OCI-M2 (cell line): ENCODE results near the gene IQCN.

Experiments used
- DNase-seq: peaks from one replicate; lab custom pipeline; 2025; ENCODE audit not compliant: unreplicated experiment; lab: John Stamatoyannopoulos, UW

The IQCN gene

DNA sequence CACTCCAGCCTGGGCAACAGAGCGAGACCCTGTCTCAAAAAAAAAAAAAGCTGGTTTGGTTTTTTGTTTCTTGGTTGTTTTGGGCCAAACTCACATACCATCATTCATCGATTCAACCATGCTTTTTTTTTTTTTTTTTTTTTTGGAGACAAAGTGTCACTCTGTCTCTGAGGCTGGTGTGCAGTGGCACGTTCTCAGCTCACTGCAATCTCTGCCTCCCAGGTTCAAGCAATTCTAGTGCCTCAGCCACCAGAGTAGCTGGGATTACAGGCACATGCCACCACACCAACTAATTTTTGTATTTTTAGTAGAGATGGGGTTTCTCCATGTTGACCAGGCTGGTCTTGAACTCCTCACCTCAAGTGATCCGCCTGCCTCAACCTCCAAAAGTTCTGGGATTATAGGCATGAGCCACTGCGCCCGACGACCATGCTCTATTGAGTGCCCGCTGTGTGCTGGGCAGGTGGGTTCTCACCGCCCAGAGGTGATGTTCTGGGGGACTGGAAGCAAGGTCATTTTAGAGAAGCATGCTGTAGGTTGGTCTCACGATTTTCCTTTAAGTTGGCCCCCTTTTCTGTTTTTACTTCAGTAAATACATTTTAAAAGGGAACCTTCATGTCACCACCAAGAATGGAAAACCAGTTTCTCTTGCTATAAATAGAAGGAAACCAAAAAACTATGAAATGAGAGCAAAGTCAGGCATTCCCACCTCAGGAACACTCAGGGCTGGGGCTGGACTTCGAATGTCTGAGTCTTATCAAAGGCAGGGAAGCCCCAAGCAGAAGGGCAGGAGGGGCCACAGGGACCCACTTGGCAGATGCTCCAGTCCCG lies 15.4 kb upstream of the IQCN start:
- DNase-seq: no peak

DNA sequence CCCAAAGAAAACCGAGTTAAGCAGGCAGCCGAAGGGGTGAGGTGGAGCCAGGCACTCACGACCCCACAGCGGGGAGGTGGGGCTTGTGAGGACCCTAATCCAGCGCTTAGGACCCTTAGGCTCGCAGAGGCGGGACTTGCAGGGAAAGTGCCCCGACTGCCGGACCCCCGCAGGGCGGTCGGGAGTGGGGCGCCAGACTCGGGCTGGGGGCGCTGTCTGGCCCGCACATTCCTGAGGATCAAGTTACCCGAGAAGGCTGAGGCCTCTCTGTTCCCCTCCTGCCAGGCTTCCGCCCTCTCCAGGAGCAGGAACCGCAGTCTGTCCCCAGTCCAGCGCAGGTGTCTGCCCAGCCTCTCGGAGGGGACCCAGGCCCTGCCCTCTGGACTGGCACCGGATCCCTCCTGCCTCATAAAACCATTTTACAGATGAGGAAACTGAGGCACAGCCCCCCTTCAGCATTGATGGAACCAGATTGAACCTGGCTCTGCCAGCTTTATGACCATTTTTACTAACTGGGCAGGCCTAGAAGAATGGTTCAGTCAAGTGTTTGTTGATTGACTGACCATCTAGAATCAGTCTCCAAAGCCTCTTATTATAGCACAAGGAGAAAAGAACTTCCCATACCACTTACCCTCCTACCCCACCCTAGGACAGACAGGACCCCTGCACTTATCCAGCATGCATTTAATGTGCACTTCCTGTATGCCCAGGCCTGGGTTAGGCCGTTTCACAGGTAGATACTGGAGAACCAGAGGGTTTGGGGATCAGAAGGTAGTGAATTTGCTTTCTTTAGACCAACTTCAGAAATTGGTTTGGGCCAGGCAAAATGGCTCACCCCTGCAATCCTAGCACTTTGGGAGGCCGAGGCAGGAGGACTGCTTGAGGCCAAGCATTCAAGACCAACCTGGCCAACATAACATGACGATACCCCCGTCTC lies 13.9 kb upstream of the IQCN start:
- DNase-seq: no peak

DNA sequence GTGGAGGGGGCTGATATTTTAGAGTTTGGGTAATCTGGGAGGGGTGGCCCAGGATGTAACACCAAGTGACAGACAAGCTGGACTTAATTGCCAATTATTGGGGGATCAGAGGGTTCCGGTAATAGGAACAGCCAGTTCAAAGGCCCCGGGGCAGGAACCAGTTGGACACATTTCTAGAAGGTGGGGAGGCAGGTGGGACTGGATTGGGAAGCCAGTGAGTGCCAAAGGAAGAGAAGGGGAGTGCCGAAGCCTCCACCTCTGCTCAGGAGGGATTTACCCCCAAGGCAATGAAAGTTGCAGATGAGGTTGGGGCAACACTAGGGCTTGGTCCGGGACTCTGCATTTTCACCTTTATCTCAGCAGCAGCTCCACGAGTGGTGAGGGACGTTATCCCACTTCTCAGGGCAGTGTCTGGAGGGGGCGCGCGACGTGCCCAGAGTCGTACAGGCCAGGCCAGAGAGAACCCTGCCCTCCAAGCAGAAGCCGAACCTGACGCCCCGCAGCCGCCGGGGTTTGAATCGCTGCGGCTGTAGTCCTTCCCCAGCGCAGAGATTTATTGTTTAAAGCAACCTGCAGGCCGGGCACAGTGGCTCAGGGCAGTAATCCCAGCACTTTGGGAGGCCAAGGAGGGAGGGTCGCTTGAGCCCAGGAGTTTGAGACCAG lies 12.9 kb upstream of the IQCN start:
- DNase-seq: no peak

DNA sequence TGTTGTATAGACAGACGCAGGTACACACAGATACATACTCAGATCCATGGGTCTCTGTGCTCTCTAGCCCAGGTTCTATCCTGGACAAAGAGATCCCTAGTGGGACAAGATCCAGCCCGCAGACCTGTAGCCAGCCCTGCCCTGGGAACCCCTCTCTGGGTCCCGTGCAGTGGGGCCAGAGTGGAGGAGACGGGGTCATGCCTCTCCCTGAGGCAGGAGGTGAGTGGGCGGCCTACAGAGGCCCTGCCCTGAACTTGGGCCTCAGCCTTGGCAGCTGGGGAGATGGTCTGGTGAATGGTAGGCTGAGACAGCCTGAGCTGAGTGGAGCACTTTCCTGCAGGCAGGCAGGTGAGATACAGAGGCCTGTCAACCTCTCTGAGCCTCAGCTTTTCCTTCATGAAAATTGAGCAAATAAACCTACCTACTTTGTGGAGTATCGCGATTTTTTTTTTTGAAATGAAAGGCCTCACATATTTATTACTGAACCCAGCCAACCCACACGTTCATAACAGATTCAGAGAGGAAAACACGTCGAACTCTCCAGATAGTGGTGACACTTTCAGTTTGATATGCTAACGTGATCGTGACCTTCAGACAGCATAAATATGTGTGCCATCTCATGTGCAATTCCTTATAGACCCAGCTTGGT lies 10.6 kb upstream of the IQCN start:
- no peak for DNase-seq

DNA sequence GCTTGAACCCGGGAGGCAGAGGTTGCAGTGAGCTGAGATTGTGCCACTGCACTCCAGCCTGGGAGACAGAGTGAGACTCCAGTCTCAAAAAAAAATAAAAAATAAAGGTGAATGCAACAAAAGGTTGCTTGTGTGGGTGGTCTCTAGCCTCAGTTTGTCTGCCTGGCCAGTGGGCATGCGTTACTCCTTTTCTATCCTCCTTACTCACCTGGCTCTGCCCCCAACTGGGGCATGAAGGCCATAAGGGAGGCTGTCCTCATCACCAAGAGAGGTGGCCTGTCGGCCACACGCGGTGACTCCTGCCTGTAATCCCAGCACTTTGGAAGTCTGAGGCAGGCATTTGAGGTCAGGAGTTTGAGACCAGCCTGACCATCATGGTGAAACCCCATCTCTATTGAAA lies 9.1 kb upstream of the IQCN start:
- DNase-seq: no peak

DNA sequence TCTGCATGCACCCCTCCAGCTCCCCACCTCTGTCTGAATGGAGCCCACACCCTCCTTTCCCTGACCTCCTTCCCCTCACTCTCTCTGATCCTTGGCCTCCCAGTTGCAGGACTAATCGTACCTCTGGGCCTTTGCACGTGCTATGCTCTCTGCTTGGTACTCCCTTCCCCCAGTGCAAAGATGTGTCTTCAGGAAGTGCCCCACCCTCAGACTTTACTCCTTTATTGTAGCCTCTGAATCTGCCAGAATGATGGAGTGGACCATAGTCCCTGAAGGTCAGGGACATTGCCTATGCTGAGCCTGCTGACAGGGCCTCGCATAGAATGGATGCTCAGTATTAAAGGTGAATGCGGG lies 8.5 kb upstream of the IQCN start:
- no peak for DNase-seq

DNA sequence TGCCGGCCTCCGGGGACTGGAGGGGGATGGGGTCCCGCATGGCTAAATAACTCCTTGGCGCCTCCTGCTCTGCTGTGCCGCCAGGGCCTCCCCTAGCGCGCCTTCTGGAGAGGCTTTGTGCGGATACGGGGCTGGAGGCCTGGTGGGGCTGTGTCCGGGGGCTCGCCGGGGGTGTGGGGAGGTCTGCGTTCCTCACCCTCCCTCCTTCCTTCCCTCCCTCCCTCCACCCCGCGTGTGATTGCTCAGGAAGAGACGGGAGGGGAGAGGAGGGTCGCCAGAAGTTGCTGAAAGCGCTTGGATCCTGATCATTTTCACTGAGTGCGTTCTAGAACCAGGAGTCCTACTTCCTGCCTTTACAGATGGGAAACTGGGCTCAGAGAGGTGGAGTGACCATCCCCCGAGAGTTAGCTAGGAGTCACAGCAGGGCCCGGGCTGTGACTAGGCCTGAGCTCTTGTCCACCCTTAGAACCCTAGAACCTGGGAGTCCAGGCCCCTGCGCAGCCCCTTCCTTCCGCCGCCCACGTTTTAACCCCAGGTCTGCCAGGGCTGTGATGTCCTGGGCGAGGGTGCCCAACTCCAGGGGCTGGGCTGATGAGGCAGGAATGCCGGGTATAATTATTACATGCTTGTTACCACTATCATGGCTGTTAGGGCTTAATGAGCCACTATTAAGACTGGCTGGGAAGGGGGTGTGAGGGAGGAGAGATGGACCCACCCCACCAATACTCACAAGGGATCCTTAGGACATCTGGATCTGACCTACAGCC lies 8.0 kb upstream of the IQCN start:
- DNase-seq: no peak

DNA sequence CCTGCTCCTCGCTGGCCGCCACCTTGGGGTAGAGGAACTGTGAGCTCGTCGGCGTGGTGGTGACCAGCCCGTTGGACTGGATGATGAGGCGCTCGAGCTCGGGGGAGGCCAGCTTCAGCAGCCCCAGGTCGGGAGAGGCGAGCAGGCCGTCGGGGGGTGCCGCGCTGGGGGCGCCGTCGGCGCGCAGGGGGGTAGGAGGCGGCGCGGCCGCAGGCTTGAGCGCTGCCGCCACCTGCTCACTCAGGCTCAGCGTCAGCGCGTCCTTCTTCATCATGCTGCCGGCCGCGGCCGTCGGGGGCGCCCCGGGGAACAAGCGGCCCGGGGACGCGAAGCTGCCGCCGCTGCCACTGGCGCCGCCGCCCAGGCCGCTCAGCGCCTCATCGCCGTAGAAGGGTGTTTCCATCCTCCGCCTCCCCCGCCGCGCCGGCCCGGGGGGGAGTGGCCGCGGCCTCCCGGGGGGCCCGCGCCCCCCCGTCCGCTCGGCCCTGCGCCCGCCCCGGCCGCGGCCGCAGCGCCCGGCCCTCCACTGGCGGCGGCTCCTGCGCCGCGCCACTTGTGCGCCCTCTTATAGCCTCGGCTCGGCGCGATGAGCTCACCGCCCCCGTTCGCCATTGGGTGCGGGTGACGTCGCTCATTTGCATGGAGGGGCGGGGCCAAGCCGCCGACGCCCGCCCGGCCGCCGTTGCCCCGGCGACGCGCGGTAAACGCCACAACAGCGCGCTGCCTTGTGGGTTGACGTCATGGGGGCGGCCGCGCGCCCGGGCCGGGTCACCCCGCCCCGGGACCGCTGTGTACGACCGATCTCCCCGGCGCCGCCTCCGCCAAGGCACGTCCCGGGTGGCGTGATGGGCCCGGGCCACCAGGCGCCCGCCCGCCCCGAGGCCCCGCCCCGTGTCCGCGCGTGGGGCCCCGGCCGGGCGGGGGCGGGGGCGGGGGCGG lies 7.1 kb upstream of the IQCN start, which contains the start of gene JUND:
TSS of gene JUND (minus strand) at position 541 of the 939 bp plus-strand sequence. CDS start at position 403, 138 bp downstream.
- DNase-seq: peak; percentile 70

DNA sequence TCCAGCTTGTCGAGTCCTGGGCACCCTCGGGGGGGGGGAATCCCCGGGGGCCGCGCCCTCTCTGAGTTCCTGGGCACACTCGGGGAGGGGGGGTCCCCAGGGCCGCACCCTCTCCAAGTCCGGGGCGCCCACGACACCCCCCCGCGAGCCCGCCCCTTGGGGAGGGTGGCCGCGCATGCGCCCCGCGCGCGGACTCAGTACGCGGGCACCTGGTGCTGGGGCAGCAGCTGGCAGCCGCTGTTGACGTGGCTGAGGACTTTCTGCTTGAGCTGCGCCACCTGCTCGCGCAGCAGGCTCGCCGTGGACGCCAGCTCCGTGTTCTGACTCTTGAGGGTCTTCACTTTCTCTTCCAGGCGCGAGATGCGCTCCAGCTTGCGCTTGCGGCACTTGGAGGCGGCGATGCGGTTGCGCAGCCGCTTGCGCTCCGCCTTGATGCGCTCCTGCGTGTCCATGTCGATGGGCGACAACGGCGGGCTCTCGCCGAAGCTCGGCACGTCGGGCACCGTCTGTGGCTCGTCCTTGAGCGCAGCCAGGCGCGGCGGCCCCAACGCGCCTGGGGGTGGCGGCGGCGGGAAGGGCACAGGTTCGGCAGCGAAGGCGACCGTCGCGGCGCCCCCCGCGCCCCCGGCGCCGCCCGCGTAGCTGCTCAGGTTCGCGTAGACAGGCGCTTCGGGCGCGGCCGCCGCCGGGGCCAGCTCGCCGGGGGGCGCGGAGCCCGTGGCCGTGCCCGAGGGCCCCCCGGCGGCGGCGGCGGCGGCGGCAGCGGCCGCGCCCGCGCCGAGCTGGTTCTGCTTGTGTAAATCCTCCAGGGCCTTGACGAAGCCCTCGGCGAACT lies 6.2 kb upstream of the IQCN start:
- no peak for DNase-seq

DNA sequence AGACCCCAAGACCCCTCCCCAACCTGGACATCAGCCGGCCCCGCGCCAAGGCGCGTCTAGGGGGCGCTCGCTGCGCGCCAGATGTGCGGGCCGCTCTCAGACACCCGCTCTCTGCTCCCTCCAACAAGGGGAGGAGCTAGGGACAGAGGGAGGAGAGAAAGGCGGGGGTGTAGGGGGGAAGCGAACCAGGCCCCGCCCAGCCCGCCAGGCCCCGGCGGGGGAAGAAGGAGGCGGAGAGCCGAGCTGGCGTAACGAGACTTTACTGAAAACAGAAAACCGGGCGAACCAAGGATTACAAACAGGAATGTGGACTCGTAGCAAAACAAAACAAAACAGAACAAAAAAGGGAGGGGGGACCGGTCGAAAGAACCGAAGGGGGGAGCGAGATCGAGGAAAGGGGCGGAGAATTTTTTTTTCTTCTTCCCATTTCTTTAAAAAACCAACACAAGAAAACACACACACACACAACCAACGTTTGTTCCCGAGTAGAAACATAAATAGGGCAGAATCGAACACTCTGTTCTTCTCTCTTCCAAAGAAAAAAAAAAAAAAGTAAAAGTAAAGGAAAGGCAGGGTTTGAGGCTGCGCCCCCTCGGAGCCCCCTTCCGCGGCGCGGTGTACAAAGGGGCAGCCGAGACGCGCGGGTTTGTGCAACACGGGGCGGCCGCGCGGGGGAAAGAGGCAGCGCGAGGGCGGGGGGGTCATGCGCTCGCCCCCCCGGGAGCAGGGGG lies 5.4 kb upstream of the IQCN start:
- peak; percentile 71 for DNase-seq

DNA sequence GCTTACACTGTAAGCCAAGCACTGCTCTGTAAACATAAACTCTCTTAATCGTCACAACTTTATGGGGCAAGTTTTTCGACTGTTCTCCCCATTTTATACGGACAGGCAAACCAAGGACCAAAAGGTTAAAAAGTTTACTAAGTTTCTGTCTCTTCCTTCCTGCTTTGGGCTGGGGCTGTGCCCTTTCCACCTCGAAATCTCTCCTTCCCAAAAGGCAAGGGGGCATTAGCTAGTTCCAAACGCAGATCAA lies 4.9 kb upstream of the IQCN start:
- no peak for DNase-seq

DNA sequence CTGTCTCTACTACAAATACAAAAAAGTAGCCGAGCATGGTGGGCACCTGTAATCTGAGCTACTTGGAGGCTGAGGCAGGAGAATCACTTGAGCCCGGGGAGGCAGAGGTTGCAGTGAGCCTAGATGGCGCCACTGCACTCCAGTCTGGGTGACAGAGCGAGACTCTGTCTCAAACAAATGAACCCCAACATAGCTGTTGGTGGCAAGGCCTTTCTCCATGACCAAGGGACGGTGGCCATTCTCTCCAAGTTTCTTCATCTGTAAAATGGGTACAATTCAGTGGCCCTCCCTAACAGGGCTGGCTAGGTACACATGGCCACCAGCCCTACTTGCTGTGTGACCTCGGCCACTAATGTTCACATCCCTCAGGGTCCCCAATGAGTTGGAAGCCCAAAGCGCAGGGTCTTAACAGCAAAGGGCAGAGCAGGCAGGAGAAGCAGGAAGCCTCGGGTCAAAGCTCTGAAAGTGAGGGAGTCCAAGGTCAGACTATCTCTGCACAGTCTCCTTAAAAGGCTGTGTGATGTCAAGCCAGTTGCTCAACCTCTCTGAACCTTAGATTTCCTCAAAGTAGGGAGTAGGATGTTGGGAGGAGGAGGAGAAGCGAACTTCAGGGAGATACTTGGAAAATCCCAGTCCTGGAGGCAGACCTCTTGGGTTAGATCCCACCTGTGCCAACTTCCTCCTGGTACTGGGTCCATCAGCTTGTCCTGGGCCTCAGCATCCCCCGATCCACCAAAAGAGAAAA lies 4.4 kb upstream of the IQCN start:
- DNase-seq: no peak

DNA sequence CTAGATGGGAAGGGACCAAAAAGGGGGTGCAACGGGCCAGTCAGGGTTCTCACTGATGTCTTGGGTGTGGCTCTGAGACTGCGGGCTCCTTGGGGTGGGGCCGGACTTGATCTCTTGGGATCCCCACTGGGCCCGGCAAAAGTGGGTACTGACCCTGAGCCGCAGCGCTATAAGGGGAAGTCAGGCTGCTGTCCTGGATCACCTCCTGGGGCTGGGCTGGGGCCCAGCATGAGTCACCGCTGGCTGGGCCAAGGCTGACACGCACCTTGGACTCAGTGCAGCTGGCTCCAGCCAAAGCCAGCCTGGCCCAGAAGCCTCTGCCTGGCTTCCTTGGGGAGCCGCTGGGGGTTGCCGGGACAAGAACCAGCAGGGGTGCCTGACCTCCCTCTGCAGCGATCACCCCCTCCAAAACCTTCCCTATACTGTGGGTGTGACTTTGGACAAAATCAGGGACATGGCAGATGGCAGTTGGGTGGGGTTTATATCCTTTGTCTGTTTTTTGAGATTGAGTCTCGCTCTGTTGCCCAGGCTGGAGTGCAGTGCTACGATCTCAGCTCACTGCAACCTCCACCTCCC lies 617 bp upstream of the IQCN start:
- no peak for DNase-seq

DNA sequence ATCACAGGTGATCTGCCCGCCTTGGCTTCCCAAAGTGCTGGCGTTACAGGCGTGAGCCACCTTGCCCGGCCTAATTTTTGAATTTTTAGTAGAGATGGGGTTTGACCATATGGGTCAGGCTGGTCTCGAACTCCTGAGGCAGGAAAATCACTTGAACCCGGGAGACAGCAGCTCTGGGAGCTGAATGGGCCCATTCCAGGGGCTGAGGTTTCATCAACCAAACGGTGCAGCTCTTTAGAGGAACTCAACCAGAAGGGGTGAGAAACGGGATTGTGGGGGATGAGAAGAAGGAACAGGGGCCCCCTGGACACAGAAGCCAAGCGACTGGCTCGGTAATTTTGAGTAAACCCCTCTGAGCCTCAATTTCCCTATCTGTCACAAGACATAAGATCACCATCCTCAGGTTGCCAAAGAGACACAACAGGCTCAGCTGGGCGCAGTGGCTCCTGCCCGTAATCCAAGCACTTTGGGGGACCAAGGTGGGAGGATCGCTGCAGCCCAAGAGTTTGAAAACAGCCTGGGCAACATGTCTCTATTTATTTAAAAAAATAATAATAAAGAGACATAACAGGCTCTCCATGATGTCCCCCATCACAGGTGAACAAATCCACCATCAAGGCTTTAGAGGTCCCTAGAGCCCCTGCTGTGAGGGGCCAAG lies 562 bp downstream of the IQCN start:
- DNase-seq: no peak

DNA sequence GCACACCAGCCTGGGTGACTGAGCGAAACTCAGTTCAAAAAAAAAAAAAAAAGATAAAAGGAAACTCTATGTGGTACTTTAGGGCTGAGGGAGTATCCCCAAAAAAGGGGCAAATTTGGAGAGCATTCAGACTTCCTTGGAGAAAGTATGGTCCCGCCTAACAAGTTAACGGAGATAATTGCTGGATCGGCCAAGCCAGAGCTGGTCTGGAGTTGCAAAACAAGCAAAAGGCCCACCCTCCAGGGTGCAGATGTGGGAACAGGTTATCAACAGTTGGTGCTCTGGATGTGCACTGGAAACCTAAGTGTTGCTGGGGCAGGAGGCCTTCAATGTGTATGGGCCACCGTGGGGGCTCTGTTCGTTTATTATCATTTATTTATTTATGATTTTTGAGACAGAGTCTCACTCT lies 2.8 kb downstream of the IQCN start:
- DNase-seq: no peak

DNA sequence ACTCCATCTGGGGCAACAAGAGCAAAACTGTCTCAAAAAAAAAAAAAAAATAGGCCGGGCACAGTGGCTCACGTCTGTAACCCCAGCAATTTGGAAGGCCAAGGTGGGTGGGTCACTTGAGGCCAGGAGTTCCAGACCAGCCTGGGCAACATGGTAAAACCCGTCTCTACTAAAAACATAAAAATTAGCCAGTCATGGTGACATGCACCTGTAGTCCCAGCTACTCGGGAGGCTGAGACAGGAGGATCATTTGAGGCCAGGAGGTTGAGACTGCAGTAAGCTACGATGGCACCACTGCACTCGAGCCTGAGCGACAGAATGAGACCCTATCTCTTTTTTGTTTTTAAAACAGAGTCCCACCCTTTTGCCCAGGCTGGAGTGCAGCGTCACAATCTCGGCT lies 3.9 kb downstream of the IQCN start:
- DNase-seq: no peak
